GM12892 (cell line): ENCODE measurements around the gene EMC10.

Source experiments
- POLR2A ChIP-seq: IDR thresholded peaks from 2 replicates; pipeline ENCODE4 v1.6.1; 2011; ENCODE audit warnings: low read depth, low read length, control low read depth
- POLR2AphosphoS5 ChIP-seq: IDR thresholded peaks from 2 replicates; pipeline ENCODE4 v1.6.1; 2011; ENCODE audit warnings: low read depth, low read length, control low read depth
- TAF1 ChIP-seq: IDR thresholded peaks from 2 replicates; pipeline ENCODE4 v1.6.1; 2011; ENCODE audit warnings: low read depth, mild to moderate bottlenecking, control low read depth, low read length, borderline replicate concordance

GRCh38 chr19:50476907-50477238 lies 566 bp downstream of the EMC10 start:
- TF ChIP-seq POLR2AphosphoS5 (no peak), TAF1 (no peak), POLR2A (no peak)
